Gastrocnemius medialis (tissue), 4 donors: ENCODE measurements around the gene POM121L2.

Experiments
- POLR2A ChIP-seq, 2 donors: fragments of 450-650 bp; IDR thresholded peaks; one replicate each; pipeline ENCODE4 v1.6.1; 2017; ENCODE audit warnings: antibody characterized with exemption in 2 of 2, mild to moderate bottlenecking in 2 of 2, moderate library complexity in 2 of 2
- TF ChIP-seq, protein P1 (sequence below), 5 experiments: fragments of 450-650 bp in 3 of 5; fragments of 200-600 bp in 2 of 5; sonication (generic) in 2 of 5; IDR thresholded peaks in 4 of 5; conservative IDR thresholded peaks in 1 of 5; 1 replicate in 4 of 5; 2 replicates in 1 of 5; pipeline ENCODE4 v1.5.1; 2016 to 2019; ENCODE audit warnings: antibody characterized with exemption in 5 of 5, mild to moderate bottlenecking in 3 of 5, moderate library complexity in 3 of 5

DNA sequence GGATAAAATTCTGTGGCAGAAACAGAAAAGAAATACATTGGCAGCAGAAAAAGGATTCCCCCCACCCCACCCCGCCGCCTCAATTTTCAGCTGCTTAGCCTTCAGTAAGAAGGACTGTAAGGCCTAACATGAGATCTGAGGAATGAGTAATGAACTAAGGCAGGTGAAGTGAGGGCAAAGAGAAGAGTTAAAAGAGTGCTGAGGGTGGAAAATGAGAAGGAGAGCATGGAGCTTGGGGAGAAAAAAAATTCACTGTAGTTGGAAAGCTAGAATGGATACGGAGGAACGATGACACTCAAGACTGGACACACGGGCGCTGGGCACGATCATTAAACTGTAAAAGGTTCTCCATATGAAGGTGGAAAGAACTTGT, 14.6 kb downstream of the POM121L2 start:
- TF ChIP-seq, protein P1, sequence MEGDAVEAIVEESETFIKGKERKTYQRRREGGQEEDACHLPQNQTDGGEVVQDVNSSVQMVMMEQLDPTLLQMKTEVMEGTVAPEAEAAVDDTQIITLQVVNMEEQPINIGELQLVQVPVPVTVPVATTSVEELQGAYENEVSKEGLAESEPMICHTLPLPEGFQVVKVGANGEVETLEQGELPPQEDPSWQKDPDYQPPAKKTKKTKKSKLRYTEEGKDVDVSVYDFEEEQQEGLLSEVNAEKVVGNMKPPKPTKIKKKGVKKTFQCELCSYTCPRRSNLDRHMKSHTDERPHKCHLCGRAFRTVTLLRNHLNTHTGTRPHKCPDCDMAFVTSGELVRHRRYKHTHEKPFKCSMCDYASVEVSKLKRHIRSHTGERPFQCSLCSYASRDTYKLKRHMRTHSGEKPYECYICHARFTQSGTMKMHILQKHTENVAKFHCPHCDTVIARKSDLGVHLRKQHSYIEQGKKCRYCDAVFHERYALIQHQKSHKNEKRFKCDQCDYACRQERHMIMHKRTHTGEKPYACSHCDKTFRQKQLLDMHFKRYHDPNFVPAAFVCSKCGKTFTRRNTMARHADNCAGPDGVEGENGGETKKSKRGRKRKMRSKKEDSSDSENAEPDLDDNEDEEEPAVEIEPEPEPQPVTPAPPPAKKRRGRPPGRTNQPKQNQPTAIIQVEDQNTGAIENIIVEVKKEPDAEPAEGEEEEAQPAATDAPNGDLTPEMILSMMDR (IDR thresholded peaks at IDR 0.05 in 4 of 5, conservative IDR thresholded peaks at IDR 0.05 in 1 of 5) = no peak
- TF ChIP-seq POLR2A (IDR thresholded peaks at IDR 0.05) = no peak
